WTC11 (cell line): ENCODE results near the gene THAP6. TPM values are rescaled to one million over a fixed set of nuclear protein-coding genes. Genes with fewer than 3 reads are reported as not detected.

Source experiments
- ATAC-seq: fragments of 200-7000 bp; cut with Tn5 transposase; 2 replicates; pipeline ENCODE4 v1.10.0; 2021; ENCODE audit warnings: mild to moderate bottlenecking, moderate library complexity
- CTCF ChIA-PET: fragments of 300-600 bp; sonication (Branson Sonifier 250); formaldehyde crosslinking; loops from one replicate; lab custom pipeline; 2021; ENCODE audit warnings: antibody characterized with exemption; lab: Charles Lee
- POLR2A ChIA-PET: fragments of 350-600 bp; sonication (Branson Sonifier 250); formaldehyde crosslinking; loops from one replicate; lab custom pipeline; 2021; ENCODE audit warnings: antibody characterized with exemption; lab: Charles Lee
- DNase-seq: peaks from one replicate; pipeline ENCODE4 v3.0.0; 2021; ENCODE audit warnings: low spot score
- H3K27ac Mint-ChIP-seq: 2 replicates; pipeline ENCODE4 v1.8.0; 2021; ENCODE audit warnings: mixed read lengths
- H3K27me3 Mint-ChIP-seq: 2 replicates; pipeline ENCODE4 v1.8.0; 2021; ENCODE audit warnings: low read depth, mild to moderate bottlenecking, moderate library complexity, mixed read lengths
- H3K36me3 Mint-ChIP-seq: 2 replicates; pipeline ENCODE4 v1.8.0; 2021; ENCODE audit warnings: mixed read lengths
- H3K4me1 Mint-ChIP-seq: 2 replicates; pipeline ENCODE4 v1.8.0; 2022; ENCODE audit warnings: mixed read lengths
- H3K4me3 Mint-ChIP-seq: 2 replicates; pipeline ENCODE4 v1.8.0; 2021; ENCODE audit warnings: mild to moderate bottlenecking, moderate library complexity, mixed read lengths
- H3K9me3 Mint-ChIP-seq: 2 replicates; pipeline ENCODE4 v1.8.0; 2021; ENCODE audit warnings: mixed read lengths
- AR ChIP-seq: fragments of 250-450 bp; sonication (Bioruptor Pico); IDR thresholded peaks from 2 replicates; pipeline ENCODE4 v1.9.0; 2021; ENCODE audit warnings: mild to moderate bottlenecking
- CREB1 ChIP-seq: sonication (generic); formaldehyde crosslinking; IDR thresholded peaks from 2 replicates; pipeline ENCODE4 v1.8.0; 2023; ENCODE audit warnings: mild to moderate bottlenecking, missing genetic modification reagents
- E2F4 ChIP-seq: sonication (generic); formaldehyde crosslinking; IDR thresholded peaks from 2 replicates; pipeline ENCODE4 v1.8.1; 2022; ENCODE audit warnings: low read depth, mild to moderate bottlenecking, moderate library complexity, missing genetic modification reagents, borderline replicate concordance
- EMX1 ChIP-seq: fragments of 250-450 bp; sonication (Bioruptor Pico); IDR thresholded peaks from 2 replicates; pipeline ENCODE4 v1.8.0; 2021; ENCODE audit warnings: mild to moderate bottlenecking
- ETV6 ChIP-seq: sonication (generic); formaldehyde crosslinking; IDR thresholded peaks from 2 replicates; pipeline ENCODE4 v1.8.1; 2022; ENCODE audit warnings: mild to moderate bottlenecking, missing genetic modification reagents
- GRHL2 ChIP-seq: fragments of 250-450 bp; sonication (Bioruptor Pico); IDR thresholded peaks from 2 replicates; pipeline ENCODE4 v1.8.0; 2022; ENCODE audit warnings: mild to moderate bottlenecking, moderate library complexity; ENCODE audit not compliant: insufficient replicate concordance, severe bottlenecking
- GTF2I ChIP-seq: fragments of 250-450 bp; sonication (Bioruptor Pico); conservative IDR thresholded peaks from 2 replicates; pipeline ENCODE4 v1.4.0; 2021; ENCODE audit warnings: mild to moderate bottlenecking
- MYBL2 ChIP-seq: sonication (generic); formaldehyde crosslinking; IDR thresholded peaks from 2 replicates; pipeline ENCODE4 v1.8.1; 2023; ENCODE audit warnings: mild to moderate bottlenecking, moderate library complexity, missing genetic modification reagents
- NR1H2 ChIP-seq: sonication (generic); formaldehyde crosslinking; IDR thresholded peaks from 2 replicates; pipeline ENCODE4 v1.9.0; 2021; ENCODE audit warnings: mild to moderate bottlenecking, moderate library complexity, missing genetic modification reagents
- SMAD3 ChIP-seq: sonication (generic); formaldehyde crosslinking; IDR thresholded peaks from 2 replicates; pipeline ENCODE4 v1.8.0; 2022; ENCODE audit warnings: missing genetic modification reagents, mild to moderate bottlenecking, borderline replicate concordance
- SP1 ChIP-seq: sonication (generic); formaldehyde crosslinking; conservative IDR thresholded peaks from 2 replicates; pipeline ENCODE4 v1.8.1; 2022; ENCODE audit warnings: missing genetic modification reagents
- TCF7 ChIP-seq: sonication (generic); formaldehyde crosslinking; IDR thresholded peaks from 2 replicates; pipeline ENCODE4 v1.8.0; 2022; ENCODE audit warnings: mild to moderate bottlenecking, low read depth, missing genetic modification reagents, moderate library complexity
- ZNF263 ChIP-seq: sonication (generic); formaldehyde crosslinking; IDR thresholded peaks from 2 replicates; pipeline ENCODE4 v1.8.1; 2022; ENCODE audit warnings: low read depth, mild to moderate bottlenecking, moderate library complexity, missing genetic modification reagents
- total RNA-seq: library from RNA; stranded (reverse); gene quantifications from 3 replicates; pipeline ENCODE4 v1.2.3, GENCODE V29; 2021
- TF ChIP-seq, protein P1 (sequence below): fragments of 250-450 bp; sonication (Bioruptor Pico); IDR thresholded peaks from 2 replicates; pipeline ENCODE4 v1.9.0; 2021; ENCODE audit warnings: mild to moderate bottlenecking, borderline replicate concordance
- TF ChIP-seq, protein P2 (sequence below): sonication (generic); formaldehyde crosslinking; IDR thresholded peaks from 2 replicates; pipeline ENCODE4 v1.8.1; 2023; ENCODE audit warnings: mild to moderate bottlenecking, moderate library complexity, missing genetic modification reagents
- TF ChIP-seq, protein P3 (sequence below): sonication (generic); formaldehyde crosslinking; IDR thresholded peaks from 2 replicates; pipeline ENCODE4 v1.8.0; 2023; ENCODE audit warnings: mild to moderate bottlenecking, missing genetic modification reagents

The THAP6 gene
- total RNA-seq, 1 experiment from 2014 or later, result 13.3 TPM

DNA sequence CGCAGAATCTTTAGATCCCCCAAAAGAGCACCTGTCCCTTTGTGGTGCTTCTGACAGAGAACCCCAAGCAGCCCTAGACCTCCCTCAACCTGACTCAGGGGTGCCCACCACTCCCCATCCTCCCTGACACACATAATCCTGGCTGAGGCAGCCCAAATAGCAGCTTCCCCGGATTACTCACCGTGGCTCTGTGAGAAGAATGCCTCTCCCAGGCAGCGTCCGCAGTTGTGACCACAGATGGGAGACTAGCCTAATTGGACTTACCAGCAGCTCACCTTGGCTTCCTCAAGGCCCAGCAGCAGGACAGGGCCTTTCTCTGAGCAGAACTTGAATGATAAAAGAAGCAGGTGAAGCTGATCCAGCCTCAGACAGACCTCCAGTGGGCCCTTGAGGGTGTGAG lies 31.3 kb downstream of the THAP6 start (continued):
- TF ChIP-seq, protein P1, sequence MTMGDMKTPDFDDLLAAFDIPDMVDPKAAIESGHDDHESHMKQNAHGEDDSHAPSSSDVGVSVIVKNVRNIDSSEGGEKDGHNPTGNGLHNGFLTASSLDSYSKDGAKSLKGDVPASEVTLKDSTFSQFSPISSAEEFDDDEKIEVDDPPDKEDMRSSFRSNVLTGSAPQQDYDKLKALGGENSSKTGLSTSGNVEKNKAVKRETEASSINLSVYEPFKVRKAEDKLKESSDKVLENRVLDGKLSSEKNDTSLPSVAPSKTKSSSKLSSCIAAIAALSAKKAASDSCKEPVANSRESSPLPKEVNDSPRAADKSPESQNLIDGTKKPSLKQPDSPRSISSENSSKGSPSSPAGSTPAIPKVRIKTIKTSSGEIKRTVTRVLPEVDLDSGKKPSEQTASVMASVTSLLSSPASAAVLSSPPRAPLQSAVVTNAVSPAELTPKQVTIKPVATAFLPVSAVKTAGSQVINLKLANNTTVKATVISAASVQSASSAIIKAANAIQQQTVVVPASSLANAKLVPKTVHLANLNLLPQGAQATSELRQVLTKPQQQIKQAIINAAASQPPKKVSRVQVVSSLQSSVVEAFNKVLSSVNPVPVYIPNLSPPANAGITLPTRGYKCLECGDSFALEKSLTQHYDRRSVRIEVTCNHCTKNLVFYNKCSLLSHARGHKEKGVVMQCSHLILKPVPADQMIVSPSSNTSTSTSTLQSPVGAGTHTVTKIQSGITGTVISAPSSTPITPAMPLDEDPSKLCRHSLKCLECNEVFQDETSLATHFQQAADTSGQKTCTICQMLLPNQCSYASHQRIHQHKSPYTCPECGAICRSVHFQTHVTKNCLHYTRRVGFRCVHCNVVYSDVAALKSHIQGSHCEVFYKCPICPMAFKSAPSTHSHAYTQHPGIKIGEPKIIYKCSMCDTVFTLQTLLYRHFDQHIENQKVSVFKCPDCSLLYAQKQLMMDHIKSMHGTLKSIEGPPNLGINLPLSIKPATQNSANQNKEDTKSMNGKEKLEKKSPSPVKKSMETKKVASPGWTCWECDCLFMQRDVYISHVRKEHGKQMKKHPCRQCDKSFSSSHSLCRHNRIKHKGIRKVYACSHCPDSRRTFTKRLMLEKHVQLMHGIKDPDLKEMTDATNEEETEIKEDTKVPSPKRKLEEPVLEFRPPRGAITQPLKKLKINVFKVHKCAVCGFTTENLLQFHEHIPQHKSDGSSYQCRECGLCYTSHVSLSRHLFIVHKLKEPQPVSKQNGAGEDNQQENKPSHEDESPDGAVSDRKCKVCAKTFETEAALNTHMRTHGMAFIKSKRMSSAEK (CRISPR knock-in tag), result no peak

DNA sequence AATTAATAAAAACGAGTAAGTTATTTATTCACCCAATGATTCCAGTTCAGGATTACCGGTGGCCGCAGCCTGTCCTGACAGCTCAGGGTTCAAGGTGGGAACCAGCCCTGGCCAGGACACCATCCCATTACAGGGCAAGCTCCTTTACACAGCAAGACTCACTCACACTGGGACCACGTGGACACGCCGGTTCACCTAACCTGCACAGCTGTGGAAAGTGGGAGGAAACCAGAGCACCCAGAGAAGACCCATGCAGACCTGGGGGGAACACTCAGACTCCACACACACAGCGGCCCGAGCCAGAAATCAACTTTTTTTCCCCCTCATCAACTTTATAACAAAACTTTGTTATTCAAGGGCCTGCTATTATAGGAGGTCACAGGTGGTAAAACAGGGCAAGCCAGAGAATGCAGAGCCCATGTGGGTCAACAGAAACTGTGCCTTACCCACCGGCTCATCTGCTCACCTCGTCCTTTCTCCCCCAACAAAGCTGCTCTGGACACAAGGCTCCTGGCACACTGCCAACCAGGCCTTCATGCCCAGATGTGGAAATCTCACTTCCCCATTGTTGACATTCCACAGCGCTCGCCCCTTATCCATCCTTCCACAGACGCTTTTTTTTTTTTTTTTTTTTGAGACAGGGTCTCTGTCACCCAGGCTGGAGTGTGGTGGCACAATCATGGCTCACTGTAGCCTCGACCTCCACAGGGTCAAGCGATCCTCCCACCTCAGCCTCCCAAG lies 33.5 kb downstream of the THAP6 start:
- Mint-ChIP-seq H3K36me3 (no peaks in the 10 kb centered on the region), H3K4me3 (no peak overlapping the region), H3K9me3 (no peaks in the 10 kb centered on the region), H3K4me1 (no peaks in the 10 kb centered on the region), H3K27me3 (no peaks in the 10 kb centered on the region), H3K27ac (no peak overlapping the region)
- CTCF ChIA-PET, result interaction anchor here (0.7 to 1.1 kb wide), 3 partner anchors 22 to 347 kb away, joined by 3 to 5 read pairs (median 3); no protein-coding TSS in a partner anchor
- TF ChIP-seq, protein P2, sequence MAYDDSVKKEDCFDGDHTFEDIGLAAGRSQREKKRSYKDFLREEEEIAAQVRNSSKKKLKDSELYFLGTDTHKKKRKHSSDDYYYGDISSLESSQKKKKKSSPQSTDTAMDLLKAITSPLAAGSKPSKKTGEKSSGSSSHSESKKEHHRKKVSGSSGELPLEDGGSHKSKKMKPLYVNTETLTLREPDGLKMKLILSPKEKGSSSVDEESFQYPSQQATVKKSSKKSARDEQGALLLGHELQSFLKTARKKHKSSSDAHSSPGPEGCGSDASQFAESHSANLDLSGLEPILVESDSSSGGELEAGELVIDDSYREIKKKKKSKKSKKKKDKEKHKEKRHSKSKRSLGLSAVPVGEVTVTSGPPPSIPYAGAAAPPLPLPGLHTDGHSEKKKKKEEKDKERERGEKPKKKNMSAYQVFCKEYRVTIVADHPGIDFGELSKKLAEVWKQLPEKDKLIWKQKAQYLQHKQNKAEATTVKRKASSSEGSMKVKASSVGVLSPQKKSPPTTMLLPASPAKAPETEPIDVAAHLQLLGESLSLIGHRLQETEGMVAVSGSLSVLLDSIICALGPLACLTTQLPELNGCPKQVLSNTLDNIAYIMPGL, result no peak
- TF ChIP-seq SMAD3 (CRISPR knock-in tag), result no peak
- TF ChIP-seq AR (CRISPR knock-in tag), result no peak
- no peak for TF ChIP-seq ETV6
- no peak for TF ChIP-seq CREB1
- no peak for TF ChIP-seq TCF7 (CRISPR knock-in tag)
- no peak for TF ChIP-seq NR1H2 (CRISPR knock-in tag)
- TF ChIP-seq ZNF263 (CRISPR knock-in tag), result no peak
- TF ChIP-seq GRHL2, result no peak
- no peak for TF ChIP-seq GTF2I (CRISPR knock-in tag)
- TF ChIP-seq E2F4 (CRISPR knock-in tag), result no peak
- no peak for TF ChIP-seq SP1 (CRISPR knock-in tag)
- no peak for TF ChIP-seq EMX1 (CRISPR knock-in tag)
- no peak for TF ChIP-seq MYBL2
- TF ChIP-seq, protein P3, sequence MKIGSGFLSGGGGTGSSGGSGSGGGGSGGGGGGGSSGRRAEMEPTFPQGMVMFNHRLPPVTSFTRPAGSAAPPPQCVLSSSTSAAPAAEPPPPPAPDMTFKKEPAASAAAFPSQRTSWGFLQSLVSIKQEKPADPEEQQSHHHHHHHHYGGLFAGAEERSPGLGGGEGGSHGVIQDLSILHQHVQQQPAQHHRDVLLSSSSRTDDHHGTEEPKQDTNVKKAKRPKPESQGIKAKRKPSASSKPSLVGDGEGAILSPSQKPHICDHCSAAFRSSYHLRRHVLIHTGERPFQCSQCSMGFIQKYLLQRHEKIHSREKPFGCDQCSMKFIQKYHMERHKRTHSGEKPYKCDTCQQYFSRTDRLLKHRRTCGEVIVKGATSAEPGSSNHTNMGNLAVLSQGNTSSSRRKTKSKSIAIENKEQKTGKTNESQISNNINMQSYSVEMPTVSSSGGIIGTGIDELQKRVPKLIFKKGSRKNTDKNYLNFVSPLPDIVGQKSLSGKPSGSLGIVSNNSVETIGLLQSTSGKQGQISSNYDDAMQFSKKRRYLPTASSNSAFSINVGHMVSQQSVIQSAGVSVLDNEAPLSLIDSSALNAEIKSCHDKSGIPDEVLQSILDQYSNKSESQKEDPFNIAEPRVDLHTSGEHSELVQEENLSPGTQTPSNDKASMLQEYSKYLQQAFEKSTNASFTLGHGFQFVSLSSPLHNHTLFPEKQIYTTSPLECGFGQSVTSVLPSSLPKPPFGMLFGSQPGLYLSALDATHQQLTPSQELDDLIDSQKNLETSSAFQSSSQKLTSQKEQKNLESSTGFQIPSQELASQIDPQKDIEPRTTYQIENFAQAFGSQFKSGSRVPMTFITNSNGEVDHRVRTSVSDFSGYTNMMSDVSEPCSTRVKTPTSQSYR, result no peak
- ATAC-seq (no peak), DNase-seq (no peak)
- POLR2A ChIA-PET, result no interaction called here
